PC-9 (cell line): ENCODE measurements around the gene KCNJ6. TPM values are rescaled to one million over a fixed set of nuclear protein-coding genes. Genes with fewer than 3 reads are reported as not detected.

Experiments used
- BruUV-seq: library from RNA; stranded (reverse); fragments of 400-500 nt; replicated peaks from 2 replicates; lab custom pipeline; 2021; lab: Mats Ljungman, UMichigan
- CTCF ChIA-PET: fragments of 300-600 bp; sonication (Branson Sonifier 250); formaldehyde crosslinking; loops from one replicate; lab custom pipeline; 2022; ENCODE audit warnings: antibody characterized with exemption; lab: Charles Lee
- POLR2A ChIA-PET: fragments of 300-600 bp; sonication (Branson Sonifier 250); formaldehyde crosslinking; loops from one replicate; lab custom pipeline; 2022; ENCODE audit warnings: antibody characterized with exemption; ENCODE audit not compliant: unreplicated experiment; lab: Charles Lee
- DNase-seq, 2 experiments: peaks; one replicate each; pipeline versions ENCODE4 v3.0.0 to v3.0.0-alpha.2; 2015 to 2022; ENCODE audit warnings: mixed read lengths in 1 of 2
- H2AFZ ChIP-seq: fragments of 200-600 bp; sonication (generic); 2 replicates; pipeline ENCODE4 v1.8.1; 2017; ENCODE audit warnings: antibody characterized with exemption
- H3F3A ChIP-seq: fragments of 200-600 bp; sonication (generic); 2 replicates; pipeline ENCODE4 v1.8.1; 2017; ENCODE audit warnings: antibody characterized with exemption, mild to moderate bottlenecking, low read depth; ENCODE audit not compliant: insufficient read depth
- H3K27ac ChIP-seq: fragments of 200-600 bp; sonication (generic); 2 replicates; pipeline ENCODE4 v1.6.1; 2016; ENCODE audit warnings: mixed run types
- H3K27me3 ChIP-seq: fragments of 200-600 bp; sonication (generic); 2 replicates; pipeline ENCODE4 v1.6.1; 2016; ENCODE audit warnings: low read depth, mixed run types; ENCODE audit not compliant: insufficient read depth
- H3K36me3 ChIP-seq: fragments of 200-600 bp; sonication (generic); 2 replicates; pipeline ENCODE4 v1.6.1; 2016; ENCODE audit warnings: low read depth, mixed run types
- H3K4me1 ChIP-seq: fragments of 200-600 bp; sonication (generic); replicated peaks from 2 replicates; pipeline ENCODE4 v1.6.1; 2016; ENCODE audit warnings: mixed run types; ENCODE audit not compliant: insufficient read depth
- H3K4me2 ChIP-seq: fragments of 200-600 bp; sonication (generic); 2 replicates; pipeline ENCODE4 v1.6.1; 2017; ENCODE audit warnings: mixed run types
- H3K4me3 ChIP-seq: fragments of 200-600 bp; sonication (generic); 2 replicates; pipeline ENCODE4 v1.6.1; 2016; ENCODE audit warnings: mixed run types
- H3K79me2 ChIP-seq: fragments of 200-600 bp; sonication (generic); 2 replicates; pipeline ENCODE4 v1.6.1; 2017; ENCODE audit warnings: low read depth, mixed run types
- H3K9me2 ChIP-seq: fragments of 200-600 bp; sonication (generic); 2 replicates; pipeline ENCODE4 v1.8.1; 2017; ENCODE audit warnings: mild to moderate bottlenecking; ENCODE audit not compliant: insufficient read depth
- H3K9me3 ChIP-seq: fragments of 200-600 bp; sonication (generic); 2 replicates; pipeline ENCODE4 v1.8.1; 2016; ENCODE audit warnings: low read depth; ENCODE audit not compliant: insufficient read depth
- H4K20me1 ChIP-seq: fragments of 200-600 bp; sonication (generic); 2 replicates; pipeline ENCODE4 v1.8.1; 2017; ENCODE audit not compliant: insufficient read depth
- CTCF ChIP-seq: fragments of 200-600 bp; sonication (generic); conservative IDR thresholded peaks from 2 replicates; pipeline ENCODE4 v1.6.1; 2017; ENCODE audit warnings: mixed run types, antibody characterized with exemption, mild to moderate bottlenecking, moderate library complexity
- EZH2 ChIP-seq: fragments of 200-600 bp; sonication (generic); IDR thresholded peaks from 2 replicates; pipeline ENCODE4 v1.8.0; 2017; ENCODE audit warnings: antibody characterized with exemption, low read depth
- intact Hi-C: fragments of 100-400 bp; cut with micrococcal nuclease; formaldehyde crosslinking; loops from one replicate; pipeline ENCODE4 v1.10.0; 2022; ENCODE audit not compliant: unreplicated experiment
- total RNA-seq: library from RNA; stranded (reverse); gene quantifications from 2 replicates; pipeline ENCODE4 v1.2.3, GENCODE V29; 2021

Gene KCNJ6
- total RNA-seq, 1 experiment from 2014 or later = not detected

DNA sequence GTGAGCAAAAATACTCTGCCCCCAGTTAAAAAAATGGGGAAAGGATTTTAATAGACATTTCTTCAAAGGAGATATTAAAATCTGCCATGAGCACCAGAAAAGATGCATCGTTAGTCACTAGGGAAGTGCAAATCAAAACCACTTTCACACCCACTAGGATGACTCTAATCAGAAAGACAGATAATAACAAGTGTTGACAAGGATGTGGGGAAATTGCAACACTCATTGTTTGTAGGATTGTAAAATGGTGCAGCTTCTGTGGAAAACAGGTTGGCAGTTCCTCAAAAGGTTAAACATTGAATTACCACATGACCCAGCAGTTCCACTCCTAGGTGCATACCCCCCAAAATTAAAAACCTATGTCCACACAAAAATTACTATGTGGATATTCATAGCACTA is 112.3 kb downstream of the KCNJ6 start:
- DNase-seq = no peak
- intact Hi-C loops = no loop called here
- Histone ChIP-seq H3K27me3 (peaks cover 44% of the 10 kb centered on the region), H3K27ac (no peak overlapping the region), H3K4me2 (no peak overlapping the region), H3K79me2 (no peaks in the 10 kb centered on the region), H3K9me2 (no peaks in the 10 kb centered on the region), H3K9me3 (no peaks in the 10 kb centered on the region), H2AFZ (no peak overlapping the region), H3K4me3 (no peak overlapping the region), H3F3A (no peaks in the 10 kb centered on the region), H3K36me3 (no peaks in the 10 kb centered on the region), H3K4me1 (no peaks in the 10 kb centered on the region), H4K20me1 (no peaks in the 10 kb centered on the region)
- BruUV-seq = no TSS peak
- POLR2A ChIA-PET = no interaction called here
- CTCF ChIA-PET = no interaction called here
- TF ChIP-seq EZH2 (no peak), CTCF (no peak)

- H4K20me1 ChIP-seq = no peaks in the 10 kb centered on the region
- no peaks in the 10 kb centered on the region for H3F3A ChIP-seq
- no peak overlapping the region for H3K27ac ChIP-seq
- no peaks in the 10 kb centered on the region for H3K36me3 ChIP-seq
- DNase-seq = no peak
- ChIA-PET CTCF (interaction anchor here (0.5 kb wide), 1 partner anchor 238 kb away, joined by 8 read pairs; no protein-coding TSS in a partner anchor), POLR2A (no interaction called here)
- no peaks in the 10 kb centered on the region for H3K4me1 ChIP-seq
- intact Hi-C loops = no loop called here
- no peaks in the 10 kb centered on the region for H3K9me3 ChIP-seq
- no TSS peak for BruUV-seq
- peaks cover 52% of the 10 kb centered on the region for H3K27me3 ChIP-seq
- H3K4me3 ChIP-seq = no peak overlapping the region
- TF ChIP-seq EZH2 (no peak), CTCF (no peak)
- no peaks in the 10 kb centered on the region for H3K9me2 ChIP-seq
- H3K4me2 ChIP-seq = no peak overlapping the region
- no peak overlapping the region for H2AFZ ChIP-seq
- no peaks in the 10 kb centered on the region for H3K79me2 ChIP-seq
Measured at GRCh38 chr21:37803101-37803651, 113.1 kb downstream of the KCNJ6 start.

- CTCF ChIA-PET = no interaction called here
- POLR2A ChIA-PET = no interaction called here
- Histone ChIP-seq H3K9me2 (no peaks in the 10 kb centered on the region), H4K20me1 (no peaks in the 10 kb centered on the region), H3K36me3 (no peaks in the 10 kb centered on the region), H2AFZ (no peak overlapping the region), H3K27ac (no peak overlapping the region), H3K9me3 (no peaks in the 10 kb centered on the region), H3K79me2 (no peaks in the 10 kb centered on the region), H3K27me3 (peaks cover 59% of the 10 kb centered on the region), H3K4me1 (no peaks in the 10 kb centered on the region), H3K4me3 (no peak overlapping the region), H3K4me2 (no peak overlapping the region), H3F3A (no peaks in the 10 kb centered on the region)
- BruUV-seq = no TSS peak
- intact Hi-C loops = no loop called here
- TF ChIP-seq CTCF (no peak), EZH2 (no peak)
- no peak for DNase-seq
Measured at GRCh38 chr21:37800456-37801061, 115.7 kb downstream of the KCNJ6 start.
